Mucosa of stomach (tissue), 1 donor: ENCODE results near the gene ALG5.

ENCODE experiments used
- H3K27me3 ChIP-seq: one replicate; pipeline ENCODE4 v1.7.0; 2013; ENCODE audit warnings: mild to moderate bottlenecking, low read length; ENCODE audit not compliant: control insufficient read depth, insufficient read depth
- H3K36me3 ChIP-seq: one replicate; pipeline ENCODE4 v1.7.0; 2013; ENCODE audit warnings: low read length; ENCODE audit not compliant: control insufficient read depth, insufficient read depth
- H3K4me1 ChIP-seq: one replicate; pipeline ENCODE4 v1.7.0; 2013; ENCODE audit warnings: mild to moderate bottlenecking, low read length; ENCODE audit not compliant: control insufficient read depth, insufficient read depth
- H3K4me3 ChIP-seq: one replicate; pipeline ENCODE4 v1.7.0; 2013; ENCODE audit warnings: low read length
- H3K9ac ChIP-seq: one replicate; pipeline ENCODE4 v1.7.0; 2013; ENCODE audit warnings: mild to moderate bottlenecking, low read length, moderate library complexity
- H3K9me3 ChIP-seq: one replicate; pipeline ENCODE4 v1.7.0; 2013; ENCODE audit warnings: mild to moderate bottlenecking, low read length, moderate library complexity; ENCODE audit not compliant: control insufficient read depth
- donor health status: Pancreatic carcinoma.

Gene ALG5

GRCh38 chr13:36999054-36999714 is at the start of gene ALG5:
TSS of gene ALG5 (minus strand) at chr13:36999340. CDS start at chr13:36999300, 40 bp downstream.
- Histone ChIP-seq H3K4me1 (peaks cover 5% of the 10 kb centered on the region), H3K9me3 (no peaks in the 10 kb centered on the region)

GRCh38 chr13:37047846-37048245 is 48.7 kb upstream of the ALG5 start:
- Histone ChIP-seq H3K9me3 (no peaks in the 10 kb centered on the region), H3K4me3 (no peak overlapping the region), H3K9ac (no peak overlapping the region), H3K4me1 (no peaks in the 10 kb centered on the region), H3K36me3 (no peaks in the 10 kb centered on the region), H3K27me3 (no peaks in the 10 kb centered on the region)

More at GRCh38 chr13:36999054-36999714, at the start of gene ALG5:
- H3K9ac ChIP-seq: peak within 1 kb of the TSS; percentile 97
- no peaks in the 10 kb centered on the region for H3K27me3 ChIP-seq
- peak within 1 kb of the TSS; percentile 87 for H3K4me3 ChIP-seq
- no peaks in the 10 kb centered on the region for H3K36me3 ChIP-seq

GRCh38 chr13:37047032-37047431 is 47.9 kb upstream of the ALG5 start:
- H3K36me3 ChIP-seq: peaks cover under 1% of the 10 kb centered on the region
- no peak overlapping the region for H3K4me3 ChIP-seq
- no peak overlapping the region for H3K9ac ChIP-seq
- H3K4me1 ChIP-seq: no peaks in the 10 kb centered on the region
- H3K9me3 ChIP-seq: no peaks in the 10 kb centered on the region
- no peaks in the 10 kb centered on the region for H3K27me3 ChIP-seq

GRCh38 chr13:37046062-37046461 is 46.9 kb upstream of the ALG5 start:
- Histone ChIP-seq H3K4me3 (no peak overlapping the region), H3K4me1 (no peaks in the 10 kb centered on the region), H3K36me3 (peaks cover 8% of the 10 kb centered on the region), H3K9ac (no peak overlapping the region), H3K9me3 (no peaks in the 10 kb centered on the region), H3K27me3 (no peaks in the 10 kb centered on the region)

GRCh38 chr13:37040789-37041188 is 41.6 kb upstream of the ALG5 start:
- H3K36me3 ChIP-seq: peaks cover 8% of the 10 kb centered on the region
- H3K9ac ChIP-seq: no peak overlapping the region
- no peaks in the 10 kb centered on the region for H3K9me3 ChIP-seq
- no peaks in the 10 kb centered on the region for H3K27me3 ChIP-seq
- H3K4me1 ChIP-seq: no peaks in the 10 kb centered on the region
- no peak overlapping the region for H3K4me3 ChIP-seq

- Histone ChIP-seq H3K27me3 (no peaks in the 10 kb centered on the region), H3K36me3 (peaks cover 8% of the 10 kb centered on the region), H3K4me3 (no peak overlapping the region), H3K9me3 (no peaks in the 10 kb centered on the region), H3K9ac (no peak overlapping the region), H3K4me1 (no peaks in the 10 kb centered on the region)
Observed at GRCh38 chr13:37039896-37040295, 40.8 kb upstream of the ALG5 start.

- Histone ChIP-seq H3K4me3 (no peak overlapping the region), H3K9ac (no peak overlapping the region), H3K9me3 (no peaks in the 10 kb centered on the region), H3K27me3 (no peaks in the 10 kb centered on the region), H3K36me3 (peaks cover 8% of the 10 kb centered on the region), H3K4me1 (no peaks in the 10 kb centered on the region)
Observed at GRCh38 chr13:37037241-37037640, 38.1 kb upstream of the ALG5 start.

- Histone ChIP-seq H3K4me1 (no peaks in the 10 kb centered on the region), H3K4me3 (no peak overlapping the region), H3K9me3 (no peaks in the 10 kb centered on the region), H3K36me3 (peaks cover 4% of the 10 kb centered on the region), H3K9ac (no peak overlapping the region), H3K27me3 (no peaks in the 10 kb centered on the region)
Observed at GRCh38 chr13:37029617-37030016, 30.5 kb upstream of the ALG5 start.

- no peak overlapping the region for H3K9ac ChIP-seq
- no peak overlapping the region for H3K4me3 ChIP-seq
- no peaks in the 10 kb centered on the region for H3K9me3 ChIP-seq
- no peaks in the 10 kb centered on the region for H3K4me1 ChIP-seq
- H3K36me3 ChIP-seq: peaks cover 4% of the 10 kb centered on the region
- H3K27me3 ChIP-seq: no peaks in the 10 kb centered on the region
Observed at GRCh38 chr13:37027639-37028038, 28.5 kb upstream of the ALG5 start.

- Histone ChIP-seq H3K4me3 (no peak overlapping the region), H3K9me3 (no peaks in the 10 kb centered on the region), H3K36me3 (peaks cover 1% of the 10 kb centered on the region), H3K27me3 (no peaks in the 10 kb centered on the region), H3K9ac (no peak overlapping the region), H3K4me1 (no peaks in the 10 kb centered on the region)
Observed at GRCh38 chr13:37026771-37027170, 27.6 kb upstream of the ALG5 start.

- no peaks in the 10 kb centered on the region for H3K4me1 ChIP-seq
- no peaks in the 10 kb centered on the region for H3K36me3 ChIP-seq
- no peaks in the 10 kb centered on the region for H3K27me3 ChIP-seq
Observed at GRCh38 chr13:37023871-37024270, 24.7 kb upstream of the ALG5 start.

GRCh38 chr13:37014609-37015008 is 15.5 kb upstream of the ALG5 start:
- no peaks in the 10 kb centered on the region for H3K4me1 ChIP-seq
- no peaks in the 10 kb centered on the region for H3K27me3 ChIP-seq
- no peaks in the 10 kb centered on the region for H3K36me3 ChIP-seq
- no peak overlapping the region for H3K4me3 ChIP-seq
- no peak overlapping the region for H3K9ac ChIP-seq
- H3K9me3 ChIP-seq: no peaks in the 10 kb centered on the region

More at GRCh38 chr13:37023871-37024270, 24.7 kb upstream of the ALG5 start:
- no peak overlapping the region for H3K4me3 ChIP-seq
- no peaks in the 10 kb centered on the region for H3K9me3 ChIP-seq
- H3K9ac ChIP-seq: no peak overlapping the region

GRCh38 chr13:37011788-37012187 is 12.6 kb upstream of the ALG5 start:
- Histone ChIP-seq H3K36me3 (no peaks in the 10 kb centered on the region), H3K4me3 (no peak overlapping the region), H3K27me3 (no peaks in the 10 kb centered on the region), H3K9me3 (no peaks in the 10 kb centered on the region), H3K4me1 (no peaks in the 10 kb centered on the region), H3K9ac (no peak overlapping the region)
